Measurements from ENCODE around the gene ELMO1. TPM values are rescaled to one million over a fixed set of nuclear protein-coding genes. Genes with fewer than 3 reads are reported as not detected.

The ELMO1 gene
- total RNA-seq, 1 donor from 2014 or later = 78.9 TPM

GRCh38 chr7:37046531-37047079 is 402.1 kb downstream of the ELMO1 start:
- DNase-seq = no peak

GRCh38 chr7:37045681-37046179 is 402.9 kb downstream of the ELMO1 start:
- DNase-seq = no peak

DNA sequence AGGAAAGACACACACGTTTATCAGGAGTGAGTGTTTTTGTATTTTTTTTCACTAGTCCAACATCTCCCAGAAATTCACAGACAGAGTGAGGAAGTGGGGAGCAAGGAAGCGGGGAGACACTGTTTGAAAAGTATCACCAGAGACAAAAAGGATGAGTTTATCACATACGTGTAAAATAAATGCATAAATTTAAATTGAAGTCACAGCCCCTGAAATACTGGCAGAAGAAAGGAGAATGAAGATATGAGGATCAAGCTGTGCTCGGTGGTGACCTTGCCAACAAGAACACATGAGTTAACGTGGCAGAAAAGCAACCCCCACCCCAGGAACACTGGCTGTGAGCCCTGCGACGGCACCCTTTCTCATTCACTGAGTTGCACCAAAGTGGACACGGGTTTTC is 407.2 kb downstream of the ELMO1 start:
- DNase-seq = no peak

DNA sequence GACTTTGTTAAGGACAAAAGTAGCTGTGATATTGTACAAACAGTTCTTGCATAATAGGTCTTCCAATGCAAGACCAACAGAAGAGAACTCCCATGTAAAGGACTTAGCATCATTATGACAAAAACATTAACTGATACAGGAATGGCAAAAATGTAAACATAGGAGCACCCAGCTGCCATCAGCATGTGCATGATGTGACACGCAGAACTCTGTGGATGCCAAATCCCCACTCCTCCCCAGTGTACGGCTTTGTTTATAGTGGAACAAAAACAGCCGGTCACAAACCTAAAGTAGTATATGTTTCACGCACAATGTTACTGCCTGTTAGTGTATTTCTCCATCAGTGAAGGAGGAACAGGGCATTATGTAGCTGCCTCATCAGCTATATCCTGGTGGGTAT is 408.3 kb downstream of the ELMO1 start:
- no peak for DNase-seq

GRCh38 chr7:37039131-37039749 is 409.4 kb downstream of the ELMO1 start:
- no peak for DNase-seq

DNA sequence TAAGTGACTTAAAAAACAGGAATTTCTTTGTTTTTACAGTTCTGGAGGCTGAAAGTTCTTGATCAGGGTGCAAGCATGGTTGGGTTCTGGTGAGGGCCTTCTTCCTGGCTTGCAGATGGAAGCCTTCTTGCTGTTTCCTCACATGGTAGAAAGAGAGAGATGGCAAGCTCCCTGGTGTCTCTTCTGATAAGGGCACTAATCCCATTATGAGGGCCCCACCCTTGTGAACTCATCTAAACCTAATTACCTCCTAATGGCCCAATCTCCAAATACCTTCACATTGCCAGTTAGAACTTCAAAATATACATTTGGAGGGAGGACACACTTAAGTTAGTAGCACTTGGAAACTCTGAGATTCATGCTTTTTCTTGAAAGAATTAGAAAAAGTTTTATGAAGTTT is 410.0 kb downstream of the ELMO1 start:
- no peak for DNase-seq

- no peak for DNase-seq
Measured at GRCh38 chr7:37037286-37037685, 411.4 kb downstream of the ELMO1 start.

GRCh38 chr7:37035631-37036030 is 413.0 kb downstream of the ELMO1 start:
- no peak for DNase-seq

- no peak for DNase-seq
Measured at GRCh38 chr7:37033141-37033540, 415.5 kb downstream of the ELMO1 start.

DNA sequence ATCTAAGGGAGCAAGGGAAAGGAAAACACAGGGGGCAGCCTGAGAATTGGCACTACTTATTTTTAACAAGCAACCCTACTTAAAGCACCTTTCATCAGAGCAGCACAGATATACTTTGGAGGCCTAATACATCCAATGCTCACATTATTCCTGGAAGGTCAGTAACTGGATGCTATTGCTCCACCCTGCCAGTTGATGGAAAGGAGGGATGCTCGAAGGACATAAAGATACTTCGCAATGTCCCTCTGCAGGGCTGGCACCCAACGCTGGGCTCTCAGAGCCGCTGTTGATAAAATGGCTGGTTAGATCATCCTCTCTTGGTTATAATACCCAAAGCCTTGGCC is 416.4 kb downstream of the ELMO1 start:
- no peak for DNase-seq

- peak; percentile 72 for DNase-seq
Measured at GRCh38 chr7:37031571-37032257, 416.9 kb downstream of the ELMO1 start.

GRCh38 chr7:37028909-37029440 is 419.7 kb downstream of the ELMO1 start:
- DNase-seq = no peak

DNA sequence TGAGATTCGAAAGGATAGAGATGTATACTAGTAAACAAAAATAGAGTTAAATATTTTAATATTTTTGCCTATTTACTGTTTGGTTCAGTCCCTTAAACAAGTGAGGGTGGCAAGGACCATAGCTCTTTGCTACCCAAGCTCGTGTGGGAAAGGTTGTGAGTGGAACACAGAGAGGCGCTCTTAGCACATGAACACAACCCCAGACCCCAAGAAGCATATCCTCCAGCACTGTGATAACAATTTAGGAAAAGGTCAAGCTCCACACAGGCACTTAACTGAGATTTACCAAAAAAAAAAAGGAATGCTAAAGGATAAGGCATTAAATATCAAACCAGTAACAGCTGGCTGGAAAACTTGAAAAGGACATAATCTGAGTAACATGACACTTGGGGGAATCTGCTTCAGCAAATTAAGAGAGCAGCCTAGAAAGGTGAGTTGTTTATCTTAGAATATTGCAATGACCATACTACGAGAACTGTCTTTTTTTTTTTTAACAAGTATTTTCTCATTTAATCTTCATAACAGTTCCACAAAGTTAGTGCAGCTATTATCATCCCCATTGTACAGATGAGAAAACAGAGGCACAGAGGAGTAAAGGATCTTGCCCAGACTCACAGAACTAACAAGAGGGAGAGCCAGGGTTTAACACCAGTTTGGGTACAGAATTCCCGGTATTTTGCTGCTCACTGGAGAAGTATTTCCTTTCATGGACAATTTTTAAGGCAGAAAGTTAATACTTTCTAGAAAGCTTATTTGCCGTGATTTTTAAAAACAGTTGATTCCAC is 420.9 kb downstream of the ELMO1 start:
- no peak for DNase-seq

DNA sequence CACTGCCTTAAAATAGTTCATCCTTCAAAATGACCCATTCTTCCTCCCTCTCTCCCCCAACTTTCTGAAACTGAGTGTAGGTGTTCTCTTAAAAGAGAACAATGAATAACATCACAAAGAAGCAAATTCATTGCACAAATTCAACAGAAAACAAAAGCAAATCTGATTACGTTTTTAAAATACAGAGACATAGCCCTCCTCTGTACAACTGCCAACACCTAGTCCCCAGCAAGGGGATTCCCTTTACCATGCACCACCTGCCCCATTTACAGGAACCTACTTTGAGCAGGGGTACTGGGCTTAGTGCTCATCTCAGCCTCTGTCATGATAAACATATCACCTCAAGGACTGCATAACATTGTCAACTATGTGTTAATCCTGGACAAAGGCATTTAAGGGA is 421.6 kb downstream of the ELMO1 start:
- DNase-seq = no peak

DNA sequence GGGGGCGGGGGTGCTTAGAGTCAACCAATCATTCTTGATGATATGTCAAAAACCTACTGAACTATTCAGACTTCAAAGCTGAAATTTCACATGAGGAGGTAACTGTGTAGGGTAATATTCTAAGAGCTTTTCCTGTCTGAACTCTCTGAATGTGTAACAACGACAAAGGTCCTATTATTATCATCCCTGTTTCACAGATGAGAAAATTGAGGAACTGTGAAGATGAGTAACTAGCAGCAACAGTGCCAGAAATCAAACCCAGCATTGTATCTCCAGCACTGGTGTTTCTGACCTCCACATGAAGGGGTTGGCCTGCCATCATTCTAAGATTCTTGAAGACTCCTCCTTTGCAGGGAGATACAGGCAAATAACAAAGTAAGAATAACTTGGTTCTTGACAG is 429.7 kb downstream of the ELMO1 start:
- no peak for DNase-seq

GRCh38 chr7:37016064-37016878 is 432.4 kb downstream of the ELMO1 start:
- no peak for DNase-seq

GRCh38 chr7:37015353-37016034 is 433.2 kb downstream of the ELMO1 start:
- no peak for DNase-seq

DNA sequence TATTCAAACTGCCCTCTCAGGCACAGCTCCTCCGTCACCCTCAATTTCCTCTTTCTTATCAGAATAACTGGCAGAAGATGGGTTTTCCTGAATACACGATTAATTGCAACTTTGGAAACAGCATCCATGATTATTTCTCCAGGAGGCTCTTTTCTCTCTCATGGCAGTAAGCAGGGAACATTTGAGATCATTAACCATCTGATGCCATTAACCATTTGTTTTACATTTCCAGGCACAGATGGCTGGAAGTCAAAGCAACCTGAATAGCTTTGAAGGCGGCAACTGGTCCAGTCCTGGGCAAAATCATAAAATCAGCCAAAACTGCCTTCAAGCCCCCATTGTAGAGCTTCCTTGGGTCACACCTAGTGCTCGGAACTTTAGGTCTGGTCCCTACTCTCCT is 434.9 kb downstream of the ELMO1 start:
- no peak for DNase-seq

GRCh38 chr7:37011151-37011890 is 437.3 kb downstream of the ELMO1 start:
- DNase-seq = no peak

DNA sequence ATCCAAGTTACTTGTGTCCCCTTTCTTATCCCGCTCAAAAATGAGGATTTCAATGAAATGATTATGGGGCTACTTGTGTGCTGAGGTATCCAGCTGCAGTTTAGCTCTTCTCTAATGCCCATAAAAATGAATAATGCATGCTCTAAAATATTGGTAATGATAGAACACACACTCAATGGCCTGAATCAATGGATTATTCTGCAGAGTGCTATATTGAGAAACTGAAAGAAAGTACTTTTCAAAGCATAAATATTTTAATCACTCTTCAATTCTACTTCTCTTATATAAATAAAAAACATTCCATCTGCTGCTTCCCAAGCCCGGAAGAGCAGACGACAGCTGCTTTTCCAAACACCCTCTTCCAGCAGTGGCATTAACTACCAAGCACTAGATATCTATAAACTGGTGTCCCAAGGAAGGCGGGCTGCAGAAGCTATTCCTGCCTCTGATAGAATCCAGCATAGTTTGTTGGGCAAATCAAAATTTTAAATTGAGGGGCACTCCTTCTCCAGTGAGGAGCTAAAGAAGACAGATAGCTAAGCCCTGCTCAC is 439.5 kb downstream of the ELMO1 start:
- DNase-seq = no peak

Data from occipital lobe (tissue), 2 donors.